ENCODE measurements around the gene LRP1. TPM values are rescaled to one million over a fixed set of nuclear protein-coding genes. Genes with fewer than 3 reads are reported as not detected.

Gene LRP1
- total and polyA plus RNA-seq, 2 of the 4 experiments (the other 2 are of a cell fraction), result 73.1 to 142 TPM

GRCh38 chr12:57201631-57202030, 73.3 kb downstream of the LRP1 start:
- H3K36me3 ChIP-seq (ENCODE audit: control insufficient read depth, insufficient read depth, low read length), result peaks cover 100% of the 10 kb centered on the region
- no peak overlapping the region for H3K9ac ChIP-seq (ENCODE audit: low read depth, low read length)
- TF ChIP-seq CTCF (conservative IDR thresholded peaks at IDR 0.05; ENCODE audit: low read depth, low read length) (no peak), SMC3 (IDR thresholded peaks at IDR 0.05; ENCODE audit: low read depth, low read length) (no peak), MAZ (IDR thresholded peaks at IDR 0.05; ENCODE audit: borderline replicate concordance, low read depth, low read length) (no peak), FOS (IDR thresholded peaks at IDR 0.05; ENCODE audit: low read depth, low read length) (no peak), CEBPB (IDR thresholded peaks at IDR 0.05; ENCODE audit: low read depth, low read length) (no peak), CHD1 (IDR thresholded peaks at IDR 0.05; ENCODE audit: low read depth, low read length) (no peak), MAFK (IDR thresholded peaks at IDR 0.05; ENCODE audit: low read depth, low read length) (no peak), RAD21 (IDR thresholded peaks at IDR 0.05; ENCODE audit: low read length) (no peak), MXI1 (IDR thresholded peaks at IDR 0.05; ENCODE audit: borderline replicate concordance, low read depth, low read length) (no peak), POLR2A (IDR thresholded peaks at IDR 0.05; ENCODE audit: low read depth, low read length) (no peak), NFE2L2 (IDR thresholded peaks at IDR 0.05; ENCODE audit: low read depth, low read length) (no peak)
- H3K27ac ChIP-seq (ENCODE audit: insufficient read depth, low read length), result no peak overlapping the region
- H3K4me1 ChIP-seq (ENCODE audit: control insufficient read depth, insufficient read depth, low read length), result no peaks in the 10 kb centered on the region
- no peak overlapping the region for H2AFZ ChIP-seq (replicated peaks; ENCODE audit: low read length, poor library complexity)
- H2BK20ac ChIP-seq (ENCODE audit: low read depth, low read length), result no peak overlapping the region
- no peak overlapping the region for H4K91ac ChIP-seq (ENCODE audit: insufficient read depth, low read depth, low read length)
- no peak overlapping the region for H4K5ac ChIP-seq (ENCODE audit: low read depth, low read length)
- no peak overlapping the region for H2BK5ac ChIP-seq (ENCODE audit: low read depth, low read length, poor library complexity, severe bottlenecking)
- no peak overlapping the region for H3K4me3 ChIP-seq (ENCODE audit: insufficient read depth, low read depth, low read length)
- H4K8ac ChIP-seq (ENCODE audit: low read depth in 2 of 2, low read length in 2 of 2), result no peak overlapping the region
- DNase-seq, result no peak
- intact Hi-C loops (cut with micrococcal nuclease), result no loop called here
- no peak overlapping the region for H2BK15ac ChIP-seq (ENCODE audit: low read depth, low read length)
- no TSS peak for BruUV-seq (replicated peaks)
- no peak overlapping the region for H2BK120ac ChIP-seq (ENCODE audit: low read depth, low read length)
- no peak overlapping the region for H3K56ac ChIP-seq (ENCODE audit: extremely low read depth, insufficient read depth, low read length)
- CTCF ChIA-PET, result no interaction called here
- no peak for ATAC-seq (ENCODE audit: low read depth)
- H3K27me3 ChIP-seq (ENCODE audit: control insufficient read depth, insufficient read depth, low read length), result no peaks in the 10 kb centered on the region
- H3K9me1 ChIP-seq (ENCODE audit: insufficient read depth, low read length), result no peaks in the 10 kb centered on the region
- H3K4ac ChIP-seq (ENCODE audit: low read depth, low read length), result no peak overlapping the region
- POLR2A ChIA-PET (ENCODE audit: unreplicated experiment), result no interaction called here
- H3K4me2 ChIP-seq (ENCODE audit: low read depth, low read length), result no peak overlapping the region
- no peak overlapping the region for H2AK5ac ChIP-seq (ENCODE audit: low read depth, low read length)
- H3K79me1 ChIP-seq (ENCODE audit: low read depth in 1 of 2, low read length in 2 of 2), result peaks cover 8 to 11% of the 10 kb centered on the region in 2 experiments; a peak in 2 of 4 replicates
- H3K9me3 ChIP-seq (ENCODE audit: control insufficient read depth, insufficient read depth, low read length), result no peaks in the 10 kb centered on the region
- in situ Hi-C loops (cut with MboI; ENCODE audit: low sequenced_read_pairs), result no loop called here
- no peak overlapping the region for H3K23ac ChIP-seq (ENCODE audit: low read depth, low read length)
- no peak overlapping the region for H3K14ac ChIP-seq (replicated peaks; ENCODE audit: low read depth, low read length)
- dilution Hi-C loops (cut with HindIII; ENCODE audit: low sequenced_read_pairs, unreplicated experiment), result no loop called here
- no peak overlapping the region for H2AK9ac ChIP-seq (replicated peaks; ENCODE audit: low read depth, low read length, poor library complexity)
- no peak overlapping the region for H3K18ac ChIP-seq (ENCODE audit: low read depth, low read length)
- H4K20me1 ChIP-seq (ENCODE audit: insufficient read depth, low read length), result peaks cover 8% of the 10 kb centered on the region
- 96% methylated on average over 5 of the region's 16 CpGs; no CpG with 5 or more reads in 1 of the 2 experiments for WGBS, 2 experiments (ENCODE audit: extremely low coverage in 2 of 2, insufficient read length in 1 of 2)

Data from IMR-90 (cell line).